Left colon (tissue), 2 donors: ENCODE results near the gene TSPAN3. TPM values are rescaled to one million over a fixed set of nuclear protein-coding genes. Genes with fewer than 3 reads are reported as not detected.

Experiments
- ATAC-seq: fragments of 200-7000 bp; cut with Tn5 transposase; one replicate; pipeline ENCODE4 v1.9.1; 2020; ENCODE audit warnings: mild to moderate bottlenecking, moderate library complexity
- DNase-seq, 2 donors: peaks; one replicate each; pipeline ENCODE4 v3.0.0-alpha.2; 2020
- intact Hi-C, 2 donors: fragments of 100-400 bp; cut with DNase I in 1 of 2; cut with micrococcal nuclease in 1 of 2; formaldehyde crosslinking; loops; one replicate each; pipeline versions ENCODE4 v1.11.2 to v1.14.0; 2022; cut with DNase I, micrococcal nuclease
- long read RNA-seq: library from polyadenylated mRNA; unstranded; transcript quantifications from one replicate; pipeline ENCODE4 v2.0.0, GENCODE V29; 2021
- total RNA-seq, 2 donors: library from RNA; stranded (reverse); fragmentation: NEBNext Ultra II Directional; extraction: Animal tissue kit (Norgen Biotek cat#: 25700); gene quantifications; one replicate each; pipeline ENCODE4 v1.2.1, GENCODE V29; 2021
- donor health status: DM: no; HTN: no; CAD: no.
- donor health status: DM: yes; HTN: yes; CAD: no.

The TSPAN3 gene
- total RNA-seq, result 100 to 1,000 TPM; 708 to 954 TPM
- long read RNA-seq, full-length matches to known transcripts, result 1,722 of 1,769 reads
- long read RNA-seq, partial matches to known transcripts, result 34 of 1,769 reads
- long read RNA-seq, other reads (novel, unspliced or antisense), result 13 of 1,769 reads

DNA sequence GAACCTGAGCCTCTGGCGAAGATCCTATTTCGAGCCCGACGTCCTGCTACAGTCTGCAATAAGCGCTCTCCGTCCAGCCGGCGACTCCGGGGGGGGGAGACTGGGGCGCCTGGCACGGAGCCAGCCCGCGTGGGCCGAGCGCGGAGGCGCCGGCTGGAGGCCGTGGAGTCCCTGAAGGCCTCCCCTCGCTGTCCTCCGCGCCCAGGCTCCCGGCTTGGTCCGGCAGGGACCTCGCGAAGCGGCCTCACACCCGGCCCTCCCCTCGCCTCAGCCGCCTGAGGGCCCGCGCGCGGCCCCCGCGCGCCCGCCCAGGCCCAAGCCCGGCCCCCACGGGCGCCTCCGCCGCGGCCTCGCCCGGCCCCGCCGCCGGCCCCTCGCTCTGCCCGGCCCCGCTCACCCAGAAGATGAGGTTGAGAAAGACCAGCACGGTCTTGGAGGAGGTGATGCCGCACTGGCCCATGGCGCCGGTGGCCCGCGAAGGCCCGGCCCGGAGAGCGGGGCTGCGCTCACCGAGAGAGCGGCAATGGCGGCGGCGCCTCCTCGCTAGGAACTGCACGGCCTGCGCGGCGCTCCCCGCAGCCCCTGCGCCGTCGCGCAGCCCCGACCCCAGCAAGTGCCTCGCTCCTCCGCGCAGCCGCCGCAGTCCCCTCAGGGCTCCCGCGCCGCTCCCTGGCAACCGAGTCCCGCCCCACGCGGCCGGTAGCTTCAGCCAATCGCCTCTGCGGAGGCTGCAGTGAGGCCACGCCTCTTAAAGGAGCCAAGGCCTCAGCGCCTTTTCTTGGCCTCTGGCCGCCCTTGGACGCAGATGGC lies at the start of gene TSPAN3:
TSPAN3 (minus strand) TSS at position 615 of the 810 bp plus-strand sequence; CDS start at position 460, 155 bp downstream.
- intact Hi-C loops, result no loop called here
- peak; percentile 94 for DNase-seq

DNA sequence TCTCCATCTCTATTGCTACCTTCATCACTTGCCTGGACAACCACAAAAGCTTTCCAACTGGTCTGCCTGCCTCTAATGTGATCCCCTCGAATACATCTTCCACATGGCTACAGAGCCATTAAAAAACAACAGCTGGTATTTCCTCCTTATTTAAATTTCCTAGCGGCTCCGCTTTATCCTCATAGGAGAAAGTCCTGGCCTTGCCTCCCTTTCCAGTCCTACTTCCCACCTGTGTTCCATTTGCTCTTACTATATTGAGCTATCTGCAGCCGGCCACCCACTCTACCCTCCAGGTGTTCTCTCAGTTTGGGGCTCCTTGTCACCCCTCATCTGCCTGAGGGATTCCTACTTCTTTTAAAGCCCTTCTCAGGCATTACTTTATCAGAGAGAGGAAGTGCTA lies 49.7 kb upstream of the TSPAN3 start:
- intact Hi-C loops, result no loop called here
- no peak for ATAC-seq
- DNase-seq, result no peak

More for the DNA sequence above, at the start of gene TSPAN3:
- peak; percentile 64 for ATAC-seq

DNA sequence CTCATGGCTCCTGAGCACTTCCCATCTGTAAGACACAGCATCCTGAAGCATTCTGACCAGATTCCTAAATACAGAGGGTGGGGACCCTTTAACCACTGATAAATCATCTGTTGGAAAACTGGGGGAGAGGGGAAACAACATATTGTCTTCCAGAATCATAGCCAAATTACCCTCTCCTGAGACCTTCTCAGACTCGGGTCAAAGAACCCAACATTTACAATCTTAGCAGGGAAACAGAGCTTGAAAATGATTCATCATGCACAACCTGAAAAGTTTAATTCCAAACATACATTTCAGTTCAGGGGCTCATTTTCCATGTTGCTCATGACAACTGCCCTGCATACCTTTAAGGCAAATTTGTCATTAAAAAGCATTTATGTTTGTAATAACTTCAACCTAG lies 48.5 kb upstream of the TSPAN3 start:
- no peak for ATAC-seq
- intact Hi-C loops, result loop anchor here in 1 of 2 donors (5.0 kb wide), 1 partner anchor 423 kb away; no protein-coding TSS in a partner anchor
- no peak for DNase-seq

DNA sequence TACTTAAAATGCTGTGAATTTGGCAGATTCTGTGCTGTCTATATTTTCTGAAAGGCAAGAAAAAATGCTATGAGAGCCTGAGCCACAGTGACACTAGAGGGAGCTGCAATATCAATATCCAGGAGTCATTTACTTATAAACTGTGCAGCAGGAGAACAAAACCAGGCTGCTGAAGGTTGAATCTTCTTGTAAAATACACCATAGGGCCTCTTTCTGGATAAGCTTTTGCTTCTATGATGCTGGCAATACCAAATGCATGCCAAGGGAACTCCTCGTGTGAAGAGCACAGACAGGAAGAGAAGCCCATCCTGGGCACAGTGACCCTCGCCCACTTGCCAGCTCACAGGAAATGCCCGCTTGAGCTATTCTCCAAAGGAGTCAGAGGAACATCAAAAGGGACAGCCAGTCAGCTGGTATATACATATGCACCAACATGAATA lies 48.0 kb upstream of the TSPAN3 start:
- intact Hi-C loops, result loop anchor here in 1 of 2 donors (5.0 kb wide), 1 partner anchor 423 kb away; no protein-coding TSS in a partner anchor
- peak; percentile 72 for ATAC-seq
- DNase-seq, result peak in 1 of 2 donors; percentile 42

DNA sequence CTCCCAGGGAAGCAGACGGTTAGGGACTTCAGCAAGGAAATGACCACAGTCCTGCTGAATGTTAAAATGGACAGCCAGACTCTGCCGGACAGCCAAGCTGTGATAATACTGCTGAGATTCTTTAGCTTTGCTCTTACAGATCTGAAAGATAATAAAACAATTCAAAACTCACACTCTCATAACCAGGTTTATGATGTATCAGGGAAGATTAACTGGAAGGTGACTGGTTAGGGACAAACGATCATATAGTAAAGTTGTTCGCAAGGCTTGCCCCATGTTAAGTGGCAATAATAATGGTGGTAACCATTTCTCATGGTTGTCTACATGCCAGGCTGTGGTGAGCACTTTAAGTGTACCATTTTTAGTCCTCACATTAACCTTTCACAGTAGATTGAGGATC lies 44.3 kb upstream of the TSPAN3 start:
- ATAC-seq, result peak; percentile 62
- DNase-seq, result no peak
- intact Hi-C loops, result loop anchor here in 1 of 2 donors (5.0 kb wide), 1 partner anchor 427 kb away; no protein-coding TSS in a partner anchor

DNA sequence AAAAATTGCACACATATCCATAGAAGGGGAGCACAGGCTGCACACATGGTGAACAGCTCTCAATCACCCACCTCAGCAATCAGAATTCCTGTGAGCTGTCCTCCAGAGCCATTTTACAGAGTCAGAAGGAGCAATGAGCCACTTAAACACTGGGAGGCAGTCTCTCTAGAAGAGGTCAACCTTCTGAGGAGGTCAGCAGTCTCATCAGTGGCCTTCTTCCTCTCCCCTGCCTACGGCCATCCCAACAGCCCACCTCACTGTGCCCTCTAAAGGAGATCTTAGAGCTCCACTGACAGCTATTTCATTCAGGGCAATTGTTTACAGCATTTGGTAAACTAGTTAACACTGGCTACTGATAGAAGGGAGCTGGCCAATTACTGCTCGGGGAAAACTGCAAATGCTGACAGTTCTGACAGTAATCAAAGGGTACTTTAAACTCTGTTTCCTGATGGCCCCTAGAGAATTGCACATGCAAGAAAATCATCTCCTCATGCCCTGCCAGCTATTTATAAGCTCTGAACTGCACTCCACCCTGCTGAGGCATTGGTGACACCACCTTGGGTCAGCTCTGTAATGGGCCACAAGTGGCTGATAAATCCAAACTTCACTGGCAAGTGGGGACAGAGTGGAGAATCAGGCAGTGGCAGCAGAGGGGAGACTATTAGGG lies 42.1 kb upstream of the TSPAN3 start:
- DNase-seq (no peak), ATAC-seq (peak; percentile 82)
- intact Hi-C loops, result no loop called here

DNA sequence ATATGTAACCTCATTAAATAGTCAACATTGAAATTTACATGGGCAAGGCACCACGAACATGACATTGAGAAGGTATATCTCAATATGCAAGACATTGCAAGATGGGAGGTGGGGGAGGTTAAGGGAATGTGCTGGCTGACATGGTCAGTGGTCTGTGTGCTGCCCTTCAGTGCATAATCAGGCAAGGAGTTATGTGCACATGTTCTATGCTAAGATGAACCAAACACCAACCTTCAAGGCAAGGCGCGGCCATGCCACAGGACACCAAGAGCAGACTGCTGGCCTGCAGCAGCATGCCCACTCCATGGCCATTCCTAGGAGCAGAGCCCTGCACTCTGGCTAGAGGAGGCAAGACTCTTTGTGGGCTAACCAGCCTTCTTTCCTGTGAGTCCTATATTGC lies 40.9 kb upstream of the TSPAN3 start:
- intact Hi-C loops, result no loop called here
- ATAC-seq, result no peak
- no peak for DNase-seq

DNA sequence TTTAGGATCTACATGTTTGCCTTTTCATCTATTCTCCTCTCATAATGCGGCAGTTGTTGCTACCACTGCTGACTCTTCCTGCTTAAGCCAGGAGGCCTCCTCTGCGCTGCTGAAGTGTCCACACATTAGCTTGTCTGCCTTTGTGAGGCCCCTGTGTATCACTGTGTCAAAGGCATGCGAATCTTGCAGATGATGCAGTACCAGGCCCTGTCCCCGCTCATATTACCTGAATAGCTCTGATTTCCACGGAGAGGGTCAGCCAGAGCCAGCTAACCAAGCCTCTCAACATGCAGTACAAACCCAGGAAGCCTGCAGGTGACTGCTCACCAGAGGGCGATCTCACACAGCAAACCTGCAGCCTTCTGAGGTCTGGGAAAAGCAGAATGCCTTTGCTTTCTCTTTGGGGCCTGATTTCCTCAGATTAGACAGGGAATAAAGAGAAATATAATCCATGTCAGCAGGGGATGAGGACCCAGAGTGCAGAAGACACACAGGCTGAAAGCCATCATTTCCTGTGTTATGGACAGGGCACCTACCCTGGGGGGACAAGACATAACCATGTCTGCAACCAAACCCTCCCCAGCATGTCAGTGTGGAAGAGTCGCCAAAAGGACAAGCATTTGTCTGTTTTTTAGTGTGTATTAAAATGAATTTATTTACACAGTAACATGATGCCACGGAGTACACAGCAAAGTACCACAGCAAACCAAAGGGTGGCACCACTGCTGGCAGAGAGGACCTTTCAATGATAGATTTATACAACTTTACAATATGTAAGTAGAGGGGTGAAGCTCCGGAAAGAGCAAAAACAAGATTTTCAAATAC lies 36.8 kb upstream of the TSPAN3 start:
- DNase-seq (peak; percentile 39 to 68), ATAC-seq (peak; percentile 86)
- intact Hi-C loops, result loop anchor here in 1 of 2 donors (10.0 kb wide), 1 partner anchor 73 kb away; no protein-coding TSS in a partner anchor

DNA sequence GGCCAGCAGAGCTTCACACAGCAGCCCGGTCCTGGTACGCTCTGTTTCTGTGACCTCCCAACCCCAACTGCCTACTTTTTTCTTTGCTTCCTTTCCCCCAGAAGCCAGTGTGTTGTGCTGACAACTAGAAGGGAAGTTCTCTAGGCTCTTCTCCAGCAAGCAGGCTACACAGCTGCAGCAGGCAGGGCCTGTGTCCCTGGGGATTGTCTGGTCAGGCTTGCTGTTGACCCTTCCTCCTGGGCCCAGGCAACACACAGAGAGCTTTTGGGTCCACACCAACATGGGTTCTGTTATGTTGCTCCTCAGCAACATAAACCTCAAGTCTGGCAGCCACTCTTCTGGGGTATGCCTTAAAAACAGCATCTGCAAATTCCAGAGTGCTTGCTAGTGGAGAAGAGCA lies 36.2 kb upstream of the TSPAN3 start:
- no peak for DNase-seq
- no peak for ATAC-seq
- intact Hi-C loops, result loop anchor here in 1 of 2 donors (10.0 kb wide), 1 partner anchor 72 kb away; no protein-coding TSS in a partner anchor

DNA sequence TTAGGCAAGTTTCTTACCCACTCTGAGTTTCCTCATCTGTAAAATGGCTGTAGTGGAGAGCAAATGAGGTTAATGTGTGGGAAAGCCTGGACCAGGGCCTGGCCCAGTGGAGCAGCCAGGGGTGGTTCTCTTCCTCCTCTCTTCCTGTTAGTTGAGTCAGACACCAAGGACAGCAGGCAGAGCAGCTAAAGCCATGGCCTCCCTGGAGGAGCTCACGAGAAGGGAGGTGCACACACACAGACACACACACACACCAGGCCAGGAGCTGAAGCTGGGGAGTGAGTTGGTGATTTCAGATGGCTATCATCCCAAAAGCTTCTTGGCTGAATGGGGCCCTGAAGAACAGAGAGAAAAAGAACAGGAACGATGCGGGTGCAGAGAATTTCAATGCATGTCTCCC lies 33.2 kb upstream of the TSPAN3 start:
- intact Hi-C loops, result loop anchor here in 1 of 2 donors (10.0 kb wide), 1 partner anchor 69 kb away; no protein-coding TSS in a partner anchor

DNA sequence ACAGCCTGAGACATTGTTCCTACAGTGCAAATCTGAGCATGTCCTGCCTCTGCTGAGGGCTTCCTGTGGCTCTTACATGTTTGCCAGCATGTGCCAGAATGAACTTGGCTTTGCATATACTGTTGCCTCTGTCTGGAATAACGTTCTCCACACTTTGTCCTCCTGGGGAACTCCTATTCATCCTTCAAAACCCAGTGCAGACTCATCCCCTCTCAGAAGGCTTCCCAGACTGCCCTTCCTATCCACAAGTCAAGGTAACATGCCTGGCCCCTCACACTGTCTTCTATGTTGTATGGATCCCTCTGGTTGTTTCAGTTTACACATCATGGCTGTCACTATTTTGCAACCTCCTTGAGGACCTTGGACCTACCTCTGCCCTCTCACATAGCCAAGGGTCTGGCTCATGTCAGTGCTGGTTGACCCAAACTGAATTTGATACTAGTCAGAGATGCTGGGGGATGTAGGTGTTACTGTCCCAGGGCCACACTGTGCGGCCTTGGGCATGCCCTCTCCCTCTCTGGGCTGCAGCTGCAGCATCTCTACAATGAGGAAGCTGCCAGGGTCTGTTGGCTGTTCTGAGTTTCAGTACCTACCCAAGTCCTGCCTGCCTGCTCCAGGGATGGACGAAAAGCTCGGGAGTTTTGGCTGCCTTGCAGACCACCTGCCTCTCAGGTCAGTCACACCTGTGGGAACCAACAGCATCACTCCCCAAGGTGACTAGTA lies 29.0 kb upstream of the TSPAN3 start:
- ATAC-seq, result no peak
- no peak for DNase-seq

More for the DNA sequence above, 33.2 kb upstream of the TSPAN3 start:
- DNase-seq (no peak), ATAC-seq (no peak)

DNA sequence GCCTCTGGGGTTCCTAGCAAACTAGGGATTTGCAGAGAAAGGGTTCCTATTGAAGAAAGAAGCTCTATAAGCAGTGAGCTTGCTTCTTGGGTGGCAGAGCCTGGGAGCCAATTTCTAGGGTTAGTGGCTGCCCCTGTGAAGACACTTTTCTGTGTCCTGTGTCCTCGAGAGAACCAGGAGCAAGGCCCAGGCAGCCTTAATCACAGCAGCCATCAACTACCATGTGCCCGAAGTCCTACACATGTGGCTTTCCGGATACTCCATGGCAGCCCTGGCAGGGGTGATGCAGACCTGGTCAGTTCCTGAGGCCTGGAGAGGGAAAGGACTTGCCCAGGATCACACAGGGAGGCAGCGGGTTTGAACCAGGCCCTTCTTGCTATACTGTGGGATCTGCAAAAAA lies 27.7 kb upstream of the TSPAN3 start:
- DNase-seq, result no peak
- no peak for ATAC-seq

More for the DNA sequence above, 29.0 kb upstream of the TSPAN3 start:
- intact Hi-C loops, result loop anchor here in 1 of 2 donors (10.0 kb wide), 1 partner anchor 65 kb away; no protein-coding TSS in a partner anchor

DNA sequence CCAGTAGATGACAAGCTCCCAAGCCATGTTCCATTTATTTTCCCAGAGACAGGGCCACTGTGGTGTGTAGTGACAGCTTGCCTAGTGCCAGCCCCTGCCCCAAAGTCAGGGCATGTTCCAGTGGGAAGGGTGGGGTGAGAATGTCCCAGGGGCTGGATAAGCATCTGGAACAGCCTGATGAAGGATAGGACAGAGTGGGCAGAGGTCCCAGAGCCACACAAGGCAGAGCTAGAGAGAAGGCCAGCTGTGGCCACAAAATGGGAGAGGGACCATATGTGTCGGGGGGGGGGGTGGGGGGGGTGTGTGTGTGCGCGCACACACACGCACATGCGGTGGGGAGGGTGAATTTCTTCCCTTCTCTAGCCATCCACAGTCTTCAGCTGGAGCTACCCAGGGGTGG lies 27.0 kb upstream of the TSPAN3 start:
- intact Hi-C loops, result no loop called here
- ATAC-seq, result no peak
- DNase-seq, result no peak

More for the DNA sequence above, 27.7 kb upstream of the TSPAN3 start:
- intact Hi-C loops, result no loop called here

DNA sequence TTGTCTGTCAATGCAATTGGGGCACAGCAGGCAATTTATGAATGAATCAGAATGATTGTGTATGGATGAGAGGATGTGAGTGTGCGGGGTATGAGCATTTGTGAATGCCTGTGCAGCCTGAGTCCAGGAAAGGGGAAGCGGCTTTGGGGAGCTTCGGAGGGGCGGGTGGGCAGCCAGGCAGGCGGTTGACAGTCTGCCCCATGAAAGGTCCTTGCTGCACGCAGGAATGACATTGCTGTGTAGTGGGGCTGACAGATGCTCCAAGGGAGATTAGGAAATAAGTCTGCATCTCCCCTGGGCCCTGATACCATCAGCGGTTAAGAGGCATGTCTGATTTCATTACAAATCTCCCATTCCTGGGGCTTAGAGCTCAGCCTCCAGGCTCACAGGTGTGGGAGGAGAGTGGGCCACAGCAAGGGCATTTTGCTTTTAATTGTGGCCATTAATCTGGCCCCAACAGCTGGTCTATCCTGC lies 26.4 kb upstream of the TSPAN3 start:
- intact Hi-C loops, result no loop called here
- ATAC-seq (no peak), DNase-seq (no peak)

DNA sequence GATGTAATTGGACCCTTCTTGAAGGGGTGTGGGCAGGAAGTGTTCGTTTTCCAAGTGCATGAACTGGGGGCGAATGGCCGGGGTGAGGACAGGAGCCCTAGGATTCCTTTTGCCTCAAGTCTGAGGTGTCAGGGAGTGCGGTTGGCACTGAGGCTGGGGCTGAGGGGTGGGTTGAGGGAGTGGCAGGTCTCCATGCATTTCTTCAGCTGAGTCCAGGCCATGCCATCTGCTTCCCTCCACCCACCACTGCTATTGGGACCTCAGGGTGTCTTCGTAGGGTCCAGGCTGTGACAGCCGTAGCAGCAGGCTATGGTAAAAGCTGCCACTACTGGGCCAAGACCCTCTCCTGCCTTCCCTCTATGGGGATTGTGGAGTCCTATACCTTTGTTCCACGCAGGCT lies 25.6 kb upstream of the TSPAN3 start:
- intact Hi-C loops, result no loop called here
- ATAC-seq, result no peak
- DNase-seq, result no peak

DNA sequence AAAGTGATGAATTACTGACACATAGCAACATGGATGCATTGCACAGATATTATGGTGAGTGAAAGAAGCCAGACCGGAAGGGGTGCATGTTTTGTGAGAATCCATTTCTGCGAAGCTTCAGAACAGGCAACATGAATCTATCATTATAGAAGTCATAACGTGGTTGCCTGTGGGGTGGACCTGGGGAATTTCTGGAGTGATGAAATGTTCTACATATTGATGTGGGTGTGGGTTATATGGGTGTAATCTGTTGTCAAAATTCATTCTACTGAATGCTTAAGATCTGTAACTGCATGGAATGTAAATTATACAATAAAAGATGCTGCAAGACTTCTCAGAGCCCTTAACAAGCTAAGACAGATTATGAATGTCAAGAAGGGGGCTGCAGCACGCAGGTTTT lies 25.2 kb upstream of the TSPAN3 start:
- DNase-seq, result no peak
- ATAC-seq, result no peak
- intact Hi-C loops, result no loop called here

DNA sequence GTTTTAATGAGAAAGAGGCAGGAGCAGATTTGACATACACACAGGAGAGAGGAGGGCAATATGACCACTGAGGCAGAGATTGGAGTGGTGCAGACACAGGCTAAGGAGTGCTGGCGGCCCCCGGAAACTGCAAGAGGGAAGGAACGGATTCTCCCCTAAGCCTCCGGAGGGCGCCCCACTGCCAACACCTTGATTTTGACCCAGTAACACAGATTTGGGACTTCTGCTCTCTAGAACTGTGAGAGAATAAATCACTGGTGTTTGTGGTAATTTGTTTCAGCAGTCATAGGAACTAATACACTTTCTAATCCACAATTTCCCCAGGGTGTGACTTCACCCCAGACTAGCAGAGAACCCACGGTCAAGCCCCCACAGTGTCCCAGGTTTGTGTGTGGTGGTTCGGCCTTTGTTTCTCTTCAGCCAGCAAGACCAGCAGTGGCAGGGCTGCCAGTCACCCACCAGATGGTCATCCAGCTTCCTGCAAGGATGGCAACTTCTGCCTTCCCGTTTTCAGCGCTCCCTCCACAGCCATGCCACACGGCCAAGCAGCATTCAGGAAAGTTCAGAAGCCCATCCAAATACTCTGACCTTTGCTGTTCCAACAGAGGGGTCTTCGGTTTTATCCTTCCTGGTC lies 23.6 kb upstream of the TSPAN3 start:
- no peak for ATAC-seq
- intact Hi-C loops, result no loop called here
- no peak for DNase-seq
